Stimulated activated CD8-positive, alpha-beta memory T cell treated with anti-CD3 and anti-CD28 coated beads, Interleukin-15, amount 100 ng/mL, for 4 hours (primary cell): ENCODE data around the gene PPFIBP1.
"Not testable (repeated sequence)": the region's sequence is repeated elsewhere in the genome, so short reads cannot be mapped to it uniquely, and the experiment has no call there.

ENCODE experiments used
- DNase-seq, 2 donors: peaks; one replicate each; pipeline ENCODE4 v3.0.0-alpha.2; 2020; ENCODE audit warnings: low read depth in 2 of 2

The PPFIBP1 gene

GRCh38 chr12:27709932-27710591 is 186.1 kb downstream of the PPFIBP1 start:
- no peak for DNase-seq

- DNase-seq = peak; percentile 75 to 80
These were observed 186.7 kb downstream of the PPFIBP1 start, which contains the start of gene MRPS35 for GRCh38 chr12:27710592-27711316. MRPS35 (plus strand) TSS chr12:27710832; CDS start chr12:27710844, 12 bp downstream.

- no peak for DNase-seq
These were observed 187.3 kb downstream of the PPFIBP1 start for GRCh38 chr12:27711317-27711682.

GRCh38 chr12:27711967-27712366 is 188.0 kb downstream of the PPFIBP1 start:
- no peak for DNase-seq

- no peak for DNase-seq
These were observed 199.2 kb downstream of the PPFIBP1 start for GRCh38 chr12:27723212-27723611.

GRCh38 chr12:27730097-27730588 is 206.1 kb downstream of the PPFIBP1 start:
- no peak for DNase-seq

GRCh38 chr12:27732281-27732680 is 208.3 kb downstream of the PPFIBP1 start:
- DNase-seq = no peak

GRCh38 chr12:27733052-27733656 is 209.1 kb downstream of the PPFIBP1 start:
- no peak for DNase-seq

- no peak for DNase-seq
These were observed 209.8 kb downstream of the PPFIBP1 start for GRCh38 chr12:27733791-27734190.

- not testable (repeated sequence) for DNase-seq
These were observed 210.3 kb downstream of the PPFIBP1 start for GRCh38 chr12:27734321-27734720.

- DNase-seq = no peak
These were observed 219.6 kb downstream of the PPFIBP1 start for GRCh38 chr12:27743601-27744000.
